Fibroblast of peridontal ligament (primary cell): ENCODE measurements around the gene TAS1R2.
"Not testable (repeated sequence)": the region's sequence is repeated elsewhere in the genome, so short reads cannot be mapped to it uniquely, and the experiment has no call there.

Experiments
- DNase-seq: peaks from one replicate; pipeline ENCODE4 v3.0.0-alpha.2; 2010; ENCODE audit errors: extremely low read depth

The TAS1R2 gene

DNA sequence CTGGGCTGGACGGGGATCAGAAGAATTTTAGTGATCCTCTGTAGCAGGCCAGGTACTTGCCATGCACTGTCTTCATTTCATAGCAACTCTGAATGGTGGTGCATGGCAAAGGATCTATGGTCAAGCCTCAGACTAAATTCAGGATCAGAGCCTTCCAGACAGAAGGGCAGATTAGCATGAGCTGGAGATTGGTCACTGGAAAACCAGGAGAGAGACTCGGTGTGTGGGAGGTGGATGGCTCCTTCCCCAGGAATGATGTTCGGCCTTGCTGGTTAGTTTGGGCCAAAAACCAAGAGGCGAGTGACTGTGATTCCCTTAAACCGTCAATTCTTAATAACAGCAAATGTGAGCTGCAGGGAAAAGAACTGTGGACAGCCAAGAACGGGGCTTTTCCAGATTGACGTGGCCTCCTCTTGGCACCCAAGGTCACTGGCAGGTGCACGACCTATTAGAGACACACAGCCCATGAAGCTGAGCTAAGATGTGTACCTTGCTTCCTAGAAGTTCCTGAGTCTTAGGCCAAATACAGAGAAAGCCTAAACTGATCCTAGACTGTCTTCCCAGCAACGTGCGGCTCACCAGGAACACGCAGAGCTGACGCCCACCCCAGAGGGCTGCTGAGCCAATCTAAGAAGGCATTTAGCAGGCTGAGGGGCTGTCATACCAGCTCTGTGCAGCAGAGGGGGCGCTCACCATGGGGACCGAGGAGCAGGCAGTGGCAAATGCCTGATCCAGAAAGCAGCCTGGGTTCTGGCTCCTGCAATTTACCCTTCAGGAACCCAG, 24.4 kb upstream of the TAS1R2 start:
- peak; percentile 72 for DNase-seq

DNA sequence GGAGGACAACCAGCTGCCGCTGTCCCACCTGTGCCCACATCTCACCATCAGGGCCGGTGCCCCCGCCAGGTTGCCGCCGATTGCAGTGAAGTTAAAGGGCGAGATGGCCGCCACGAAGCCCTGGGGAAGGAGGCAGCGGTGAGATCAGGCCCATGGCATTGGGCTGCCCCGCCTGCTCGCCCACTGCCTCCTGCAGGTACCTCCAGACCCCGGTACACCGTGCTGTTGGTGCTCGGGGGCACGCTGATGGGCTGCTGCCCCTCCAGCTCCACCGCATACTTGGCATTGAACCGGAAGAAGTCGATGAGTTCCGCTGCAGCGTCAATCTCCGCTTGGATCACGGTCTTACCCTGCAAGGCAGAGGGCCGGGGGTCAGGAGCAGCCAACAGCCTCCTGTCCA, 23.6 kb upstream of the TAS1R2 start:
- no peak for DNase-seq

DNA sequence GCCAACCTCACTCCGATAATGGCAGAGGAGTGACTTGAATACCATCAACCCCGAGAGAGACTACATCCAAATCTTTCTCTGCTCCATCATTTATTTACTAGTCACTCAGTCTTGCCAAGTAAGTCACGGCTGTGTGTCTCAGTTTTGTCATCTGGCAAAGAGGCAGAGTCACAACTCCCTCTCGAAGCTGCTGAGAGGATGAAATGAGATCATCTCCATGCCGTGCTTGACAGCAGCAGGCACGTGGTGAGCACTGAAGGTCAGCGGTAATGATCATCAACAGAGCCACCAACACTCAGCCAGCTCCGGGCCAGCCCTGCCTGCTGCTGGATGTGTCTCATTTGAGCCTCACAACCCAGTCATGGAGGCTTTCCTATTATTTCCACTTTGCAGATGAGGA, 23.0 kb upstream of the TAS1R2 start:
- no peak for DNase-seq

DNA sequence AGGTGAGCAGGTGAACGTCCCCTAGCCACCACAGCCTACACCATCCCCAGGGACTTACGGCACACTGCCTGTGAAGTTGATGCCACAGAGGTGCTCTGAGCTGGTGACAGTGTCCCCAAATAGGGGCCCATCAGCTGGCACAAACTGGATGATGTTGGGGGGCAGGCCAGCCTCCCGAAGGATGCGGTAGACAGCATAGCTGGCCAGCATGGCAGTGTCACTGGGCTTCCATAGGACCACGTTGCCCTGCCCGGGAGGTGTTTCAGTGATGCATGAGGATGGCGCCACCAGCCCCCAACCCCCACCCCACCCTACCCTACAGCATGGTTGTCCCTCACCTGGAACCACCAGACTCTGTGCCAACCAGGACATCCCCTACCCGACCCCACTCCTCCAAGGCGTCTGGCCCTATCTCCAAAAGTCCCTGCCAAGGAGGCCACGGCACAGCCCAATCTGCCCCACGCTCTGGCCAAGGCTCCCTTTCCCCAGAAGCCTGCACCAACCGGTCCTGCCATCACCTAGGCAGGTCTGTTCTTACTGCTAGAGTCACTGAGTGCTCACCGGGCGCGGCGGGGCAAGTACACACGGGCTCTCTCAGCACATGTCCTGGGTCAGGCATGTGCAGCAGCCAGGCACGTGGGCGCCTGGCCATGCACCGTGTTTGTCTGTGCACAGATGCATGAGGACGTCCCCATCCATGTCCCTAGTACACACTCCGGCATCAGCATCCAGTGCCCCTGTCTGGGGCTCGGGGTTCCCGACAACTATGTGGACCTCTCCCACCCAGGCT, 22.4 kb upstream of the TAS1R2 start:
- no peak for DNase-seq

DNA sequence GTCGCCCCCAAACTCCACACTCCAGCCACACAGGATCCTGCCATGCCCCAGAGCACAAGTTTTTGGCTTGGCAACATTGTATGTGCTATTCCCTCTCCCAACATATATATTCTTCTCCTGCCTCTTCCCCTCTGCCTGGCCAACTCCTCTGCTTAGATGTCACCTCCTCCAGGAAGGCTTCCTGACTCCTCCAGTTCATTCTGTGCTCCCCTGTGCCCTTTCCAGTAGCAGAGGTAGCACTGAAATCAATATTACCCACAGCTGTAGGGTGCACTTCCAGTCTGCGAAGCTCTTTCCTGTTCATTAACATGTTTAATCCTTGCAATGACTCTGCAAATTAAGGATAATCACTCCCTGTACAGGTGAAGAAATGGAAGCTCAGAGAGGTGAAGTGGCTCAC, 21.7 kb upstream of the TAS1R2 start:
- DNase-seq: no peak

DNA sequence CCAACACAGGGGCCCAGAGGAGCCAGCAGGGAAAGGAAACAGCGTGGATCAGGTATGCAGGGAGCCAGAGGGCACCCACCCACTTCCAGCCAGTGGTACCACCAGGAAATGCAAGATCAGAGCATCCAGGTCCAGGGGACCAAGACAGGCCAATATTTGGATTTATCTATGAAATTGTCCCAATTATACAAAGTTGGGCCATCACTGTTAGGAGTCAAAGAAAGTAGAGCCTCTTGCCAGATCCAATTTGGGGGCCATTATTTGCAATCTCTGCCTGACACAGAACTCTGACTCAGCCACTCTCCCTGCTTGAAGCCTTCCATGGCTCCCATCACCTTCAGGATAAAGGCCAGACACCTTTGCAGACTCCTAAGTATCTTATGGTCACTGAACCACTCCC, 21.1 kb upstream of the TAS1R2 start:
- no peak for DNase-seq

DNA sequence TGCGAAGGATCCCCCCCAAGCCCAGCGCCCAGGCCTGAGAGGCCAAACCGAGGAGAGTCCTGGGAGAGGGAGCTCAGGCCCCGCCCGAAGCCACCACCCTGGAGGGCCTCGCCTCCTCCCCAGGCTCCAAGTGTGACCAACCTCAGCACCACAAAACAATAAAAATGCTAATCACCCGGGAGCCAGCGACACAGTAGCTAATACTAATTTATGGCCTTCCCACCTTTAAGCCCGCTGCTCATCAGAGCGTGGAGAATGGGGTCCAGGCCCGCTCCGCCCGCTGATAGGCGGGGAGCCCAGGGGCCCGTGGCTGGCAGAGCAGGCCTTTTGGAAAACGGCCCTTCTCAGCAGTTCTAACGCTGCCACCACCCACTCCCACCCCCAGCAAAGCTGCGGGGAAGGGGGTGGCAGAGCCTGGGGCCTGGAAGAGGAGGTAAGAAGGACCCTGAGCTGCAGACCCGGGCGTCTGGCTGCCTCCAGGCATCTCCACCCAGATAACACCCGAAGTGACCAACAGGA, 20.4 kb upstream of the TAS1R2 start:
- DNase-seq: no peak

DNA sequence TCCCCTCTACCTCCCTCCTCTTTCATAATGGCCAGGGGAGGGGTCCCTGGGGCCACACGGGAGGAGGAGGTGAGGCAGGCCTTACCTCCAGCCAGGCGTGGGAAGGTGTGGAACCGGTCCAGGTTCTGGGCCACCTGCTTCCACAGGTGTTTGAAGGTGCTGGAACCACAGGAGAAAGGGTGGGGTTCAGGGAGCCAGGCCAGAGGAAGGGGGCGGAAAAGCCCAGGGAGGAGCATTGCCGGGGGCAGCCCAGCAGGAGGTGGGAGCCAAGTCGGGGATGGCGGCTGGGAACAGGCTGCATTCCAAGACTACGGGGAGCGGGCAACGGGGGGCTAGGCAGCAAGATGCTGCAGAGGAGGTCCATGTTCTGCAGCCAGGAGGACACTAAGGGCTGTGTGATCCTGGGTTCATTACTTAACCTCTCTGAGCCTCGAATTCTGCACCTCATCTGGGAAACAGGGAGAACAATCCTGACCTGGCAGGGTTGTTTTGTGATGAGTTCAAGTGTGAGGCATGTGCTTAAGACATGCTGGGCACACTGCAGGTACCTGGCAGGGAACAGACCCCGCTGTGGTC, 19.8 kb upstream of the TAS1R2 start:
- no peak for DNase-seq

DNA sequence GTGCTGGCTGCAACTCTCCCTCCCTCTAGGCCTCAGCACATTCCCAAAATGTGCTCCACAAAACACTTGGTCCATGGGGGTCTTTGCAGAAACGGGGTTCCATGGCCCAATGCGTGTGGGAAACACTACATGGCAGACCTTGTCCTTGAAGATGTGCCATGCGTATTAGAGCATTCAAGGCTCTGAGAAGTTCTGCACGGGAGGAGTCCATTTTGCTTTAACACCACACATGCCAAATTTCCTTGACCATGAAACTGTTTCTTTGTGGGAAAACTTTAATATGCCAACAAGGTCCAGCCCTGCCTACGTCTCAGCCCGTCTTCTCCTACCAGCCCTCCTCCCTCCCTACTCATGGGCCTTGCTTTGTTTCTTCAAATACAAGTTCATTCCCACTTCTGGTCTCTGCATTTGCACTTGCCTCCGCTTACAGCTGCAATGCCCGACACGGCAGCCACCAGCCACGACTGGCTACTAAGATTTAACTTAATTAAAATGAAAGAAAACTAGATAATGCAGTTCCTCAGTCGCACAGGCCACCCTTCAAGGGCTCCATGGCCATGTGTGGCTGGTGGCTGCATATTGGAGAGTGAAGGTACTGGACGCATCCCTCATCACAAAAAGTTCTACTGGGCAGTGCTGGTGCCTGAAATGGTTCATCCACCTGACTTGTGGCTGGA, 19.2 kb upstream of the TAS1R2 start:
- DNase-seq: no peak

DNA sequence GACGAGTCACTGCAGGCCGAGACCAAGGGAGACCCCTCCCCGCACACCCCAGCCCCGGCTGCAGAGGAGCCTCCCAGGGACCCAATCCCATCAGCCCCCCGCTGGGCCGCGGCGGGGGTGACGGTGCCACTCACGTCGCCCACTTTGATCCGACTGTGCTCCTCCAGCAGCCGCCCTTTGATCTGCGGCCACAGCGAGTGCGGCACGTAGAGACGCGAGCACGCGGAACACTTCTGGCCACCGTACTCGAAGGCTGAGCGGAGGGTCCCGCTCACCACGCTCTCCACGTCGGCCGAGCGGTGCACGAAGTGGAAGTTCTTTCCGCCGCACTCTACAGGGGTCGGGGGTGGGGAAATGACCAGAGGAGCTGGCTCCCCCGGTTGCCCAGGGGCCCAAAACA, 17.8 kb upstream of the TAS1R2 start:
- no peak for DNase-seq

DNA sequence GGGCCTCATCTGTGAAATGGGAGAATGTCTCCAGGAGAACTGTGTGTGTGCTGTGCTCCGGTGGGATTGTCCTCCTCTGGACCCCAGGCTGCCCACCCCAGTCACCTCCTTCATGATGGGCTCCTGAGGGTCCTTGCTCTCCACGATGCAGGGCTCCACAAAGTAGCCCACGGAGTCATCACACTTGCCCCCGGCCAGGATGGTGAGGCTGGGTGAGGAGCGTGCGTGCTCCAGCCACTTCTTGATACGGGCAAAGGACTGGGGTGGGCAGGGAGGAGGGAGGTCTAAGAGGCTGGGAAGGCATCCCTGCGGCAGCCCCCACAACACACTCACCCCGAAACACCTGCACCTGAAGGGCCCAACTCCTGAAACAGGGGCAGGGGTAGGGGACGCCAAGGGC, 16.8 kb upstream of the TAS1R2 start:
- DNase-seq: no peak

DNA sequence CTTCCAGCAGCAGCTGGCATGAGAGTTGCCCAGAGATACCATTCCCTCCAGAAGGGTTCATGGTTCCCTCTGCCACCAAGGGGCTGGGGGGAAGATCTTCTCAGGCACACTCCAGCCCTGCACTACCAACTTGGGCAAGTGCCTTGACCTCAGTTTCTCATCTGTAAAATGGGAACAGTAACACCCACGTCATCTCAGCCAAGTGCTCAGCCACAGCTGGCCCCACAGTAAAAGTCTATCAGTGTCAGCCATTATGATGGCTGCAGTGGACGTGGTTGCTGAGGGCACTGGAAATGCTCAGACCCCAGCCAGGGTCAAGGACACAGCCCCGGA, 16.3 kb upstream of the TAS1R2 start:
- DNase-seq: no peak

DNA sequence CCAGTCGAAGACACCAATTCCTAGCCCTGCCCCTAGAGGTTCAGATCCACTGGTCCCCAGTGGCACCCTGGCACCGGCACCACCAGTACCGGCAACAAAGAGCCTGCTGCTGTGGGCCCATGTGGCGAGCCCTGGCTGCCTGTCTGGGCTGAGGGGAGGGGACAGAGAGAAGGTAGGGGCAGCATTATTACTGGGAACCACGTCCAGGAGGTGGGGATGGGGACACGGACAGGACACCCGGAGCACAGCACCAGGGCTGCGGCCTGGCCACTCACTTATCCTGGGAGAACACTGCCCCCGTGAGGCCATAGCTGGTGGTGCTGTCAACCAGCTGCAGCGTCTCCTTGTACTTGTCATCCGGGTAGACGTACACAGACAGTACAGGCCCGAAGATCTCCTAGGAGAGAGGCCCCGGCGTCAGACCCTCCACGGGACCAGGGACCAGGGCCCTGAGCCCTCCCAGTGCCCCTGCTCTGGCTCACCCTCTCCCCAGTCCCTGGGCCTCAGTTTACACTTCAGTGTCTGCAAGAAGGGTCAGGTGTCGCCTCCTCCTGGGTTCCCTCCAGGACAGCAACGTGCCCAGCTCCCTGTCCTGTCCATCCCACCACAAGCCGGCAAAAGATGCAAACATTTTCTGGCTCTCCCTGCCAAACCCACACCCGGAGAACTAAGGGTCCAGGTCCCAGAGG, 15.8 kb upstream of the TAS1R2 start:
- DNase-seq: peak; percentile 78

DNA sequence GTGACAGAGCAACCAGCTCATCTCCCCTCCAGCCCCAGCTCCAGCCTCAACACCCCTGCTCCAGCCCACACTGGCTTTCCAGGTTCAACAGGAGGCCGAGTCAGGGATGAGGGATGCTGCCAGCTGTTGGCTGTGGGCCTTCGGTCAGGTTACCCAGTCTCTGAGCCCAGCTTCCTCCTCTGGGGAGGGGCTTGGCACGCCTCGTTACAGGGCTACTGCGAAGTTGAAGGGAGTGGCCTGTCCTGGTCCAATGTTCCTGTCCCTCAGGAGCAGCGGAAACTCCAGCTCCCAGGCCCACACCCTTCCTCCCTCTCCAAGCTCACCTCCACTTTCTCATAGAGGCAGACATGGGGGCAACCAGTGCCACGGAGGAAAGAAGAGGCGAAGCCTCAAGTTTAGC, 15.1 kb upstream of the TAS1R2 start:
- no peak for DNase-seq

DNA sequence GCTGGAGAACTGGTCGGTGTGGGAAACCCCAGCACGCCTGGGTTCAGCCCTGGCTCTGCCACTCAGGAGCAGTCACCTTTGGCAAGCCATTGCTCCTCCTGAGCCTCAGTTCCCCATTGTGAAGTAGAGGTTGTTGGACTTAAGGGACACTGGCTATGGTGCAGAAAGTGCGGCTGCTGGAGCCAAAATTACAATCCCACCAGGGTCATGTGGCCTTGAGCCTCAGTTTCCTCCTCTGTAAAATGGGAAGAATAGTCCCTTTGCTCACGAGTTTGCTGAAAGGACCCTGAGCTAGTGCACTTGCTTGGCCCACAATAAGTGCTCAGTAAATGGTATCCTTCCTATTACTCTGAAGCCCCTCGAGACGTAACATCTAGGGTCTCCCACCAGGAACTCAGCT, 14.6 kb upstream of the TAS1R2 start:
- no peak for DNase-seq

DNA sequence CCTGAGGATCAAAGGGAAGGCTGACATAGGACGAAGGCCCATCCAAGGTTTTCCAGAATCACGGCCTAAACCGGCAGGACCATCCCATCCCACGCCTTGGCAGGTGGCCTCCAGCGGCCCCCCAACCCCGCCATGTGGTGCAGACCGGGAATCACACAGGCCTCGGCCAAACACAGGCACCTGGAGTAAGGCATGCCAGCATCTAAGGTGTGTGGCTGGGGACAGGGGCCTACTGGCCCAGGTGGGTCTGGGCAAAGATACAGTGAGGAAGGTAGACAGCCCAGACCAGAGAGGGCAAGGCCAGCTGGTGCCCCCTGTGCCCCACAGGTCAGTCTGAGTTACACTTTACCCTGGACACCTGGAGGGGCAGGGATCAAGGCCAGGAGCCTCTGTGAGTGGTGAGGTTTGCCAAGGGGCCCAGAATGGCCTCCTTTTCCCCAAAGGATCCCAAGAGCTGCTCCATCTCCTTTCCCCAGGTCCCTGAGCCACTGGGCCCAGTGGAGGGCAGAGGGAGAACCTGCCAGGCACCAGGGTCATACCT, 12.7 kb upstream of the TAS1R2 start:
- no peak for DNase-seq

DNA sequence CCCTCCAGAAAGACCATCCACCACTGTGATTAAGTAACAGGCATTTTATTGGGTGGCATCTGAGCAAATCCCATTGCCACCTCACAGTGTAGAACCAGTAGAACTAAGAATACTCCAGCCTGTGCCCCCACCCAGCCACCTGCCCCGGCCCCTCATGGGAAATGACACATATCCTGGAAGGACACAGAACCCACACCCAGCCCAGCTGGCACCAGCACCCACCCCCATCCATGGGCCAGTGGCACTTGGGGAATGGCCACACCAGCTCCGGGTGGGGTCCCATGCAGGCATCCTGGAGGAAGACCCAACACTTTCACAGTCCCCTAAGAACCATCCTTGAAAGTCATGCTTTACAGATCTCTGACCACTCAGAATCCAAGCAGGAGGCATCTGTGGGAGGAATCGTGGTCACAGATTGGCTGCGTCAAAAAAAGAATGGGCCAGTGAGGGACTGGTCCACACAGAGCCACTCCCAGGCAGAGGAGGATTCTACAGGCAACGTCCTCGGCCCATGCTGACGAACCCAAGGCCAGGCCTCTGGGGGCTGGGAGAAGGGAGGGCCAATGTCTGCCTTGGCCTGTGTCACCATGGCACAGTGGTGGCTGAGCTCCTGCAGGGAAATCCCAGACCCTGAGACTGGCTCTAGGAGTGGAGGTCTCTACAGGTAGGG, 12.1 kb upstream of the TAS1R2 start:
- DNase-seq: no peak

DNA sequence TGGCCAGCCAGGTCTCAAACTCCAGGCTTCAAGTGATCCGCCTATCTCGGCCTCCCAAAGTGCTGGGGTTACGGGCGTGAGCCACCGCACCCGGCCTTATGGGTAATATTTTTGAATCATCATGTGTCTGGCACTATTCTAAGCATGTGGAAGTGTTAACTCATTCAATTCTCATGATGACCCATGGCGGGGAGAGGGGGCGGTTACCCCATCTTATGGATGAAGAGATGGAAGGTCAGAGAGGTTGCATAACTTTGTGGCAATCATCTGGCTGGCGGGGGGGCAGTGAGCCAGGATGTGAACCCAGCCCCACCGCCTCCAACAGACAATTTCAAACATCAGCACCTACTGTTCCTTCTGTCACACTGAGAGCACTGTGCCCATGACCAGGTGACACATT, 11.5 kb upstream of the TAS1R2 start:
- no peak for DNase-seq

DNA sequence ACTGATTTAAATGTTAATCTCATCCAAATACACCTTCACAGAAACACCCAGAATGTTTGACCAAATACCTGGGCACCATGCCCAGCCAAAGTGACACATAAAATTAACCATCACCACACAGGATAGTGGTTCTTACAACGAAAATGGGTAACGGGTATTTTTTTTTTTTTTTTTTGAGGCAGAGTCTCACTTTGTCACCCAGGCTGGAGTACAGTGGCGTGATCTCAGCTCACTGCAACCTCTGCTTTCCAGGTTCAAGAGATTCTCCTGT, 11.1 kb upstream of the TAS1R2 start:
- not testable (repeated sequence) for DNase-seq

DNA sequence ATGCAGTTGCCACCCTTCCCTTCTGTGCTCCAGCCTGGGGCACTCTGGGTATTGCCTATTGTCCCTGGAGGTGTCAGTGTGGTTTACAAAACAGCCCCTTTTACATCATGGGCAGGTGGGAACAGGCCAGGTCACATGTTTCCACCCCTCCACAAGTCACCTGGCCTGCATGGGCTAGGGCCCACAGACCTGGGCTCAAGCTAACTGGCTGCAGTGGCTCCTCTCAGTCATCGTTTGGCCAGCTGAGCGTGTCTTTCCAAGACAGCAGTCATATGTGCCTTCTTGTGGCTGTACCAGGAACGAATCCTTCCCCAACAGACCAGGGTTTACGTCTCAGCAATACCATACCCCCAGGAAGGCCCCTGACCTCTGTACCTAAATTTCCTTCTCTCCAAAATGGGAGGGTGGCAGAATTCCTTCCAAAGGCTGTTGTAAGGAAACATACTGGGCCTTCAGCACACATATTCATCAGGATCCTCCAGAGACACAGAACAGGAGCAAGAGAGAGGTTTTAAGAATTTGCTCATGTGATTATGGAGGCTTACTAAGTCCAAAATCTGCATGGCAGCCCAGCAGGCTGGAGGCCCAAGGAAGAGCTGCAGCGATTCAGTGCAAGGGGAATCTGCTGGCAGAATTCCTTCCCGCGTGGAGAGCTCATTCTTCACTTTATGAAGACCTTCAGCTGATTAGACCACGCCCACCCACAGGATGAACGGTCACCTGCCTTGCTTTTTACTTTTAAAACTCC, 10.6 kb upstream of the TAS1R2 start:
- DNase-seq: no peak
